Endothelial cell (in vitro differentiated cells): ENCODE results near the gene SMU1. TPM values are rescaled to one million over a fixed set of nuclear protein-coding genes. Genes with fewer than 3 reads are reported as not detected.

Source experiments
- DNase-seq: peaks from one replicate; pipeline ENCODE4 v3.0.0; 2021; ENCODE audit warnings: low spot score
- H3K27ac Mint-ChIP-seq: one replicate; pipeline ENCODE4 v1.8.0; 2021; ENCODE audit warnings: mixed read lengths, inconsistent platforms; ENCODE audit not compliant: unreplicated experiment
- H3K27me3 Mint-ChIP-seq: one replicate; pipeline ENCODE4 v1.8.0; 2021; ENCODE audit warnings: mild to moderate bottlenecking, moderate library complexity, mixed read lengths, inconsistent platforms; ENCODE audit not compliant: unreplicated experiment
- H3K36me3 Mint-ChIP-seq: one replicate; pipeline ENCODE4 v1.8.0; 2021; ENCODE audit warnings: mild to moderate bottlenecking, low read depth, mixed read lengths, inconsistent platforms; ENCODE audit not compliant: unreplicated experiment
- H3K4me1 Mint-ChIP-seq: one replicate; pipeline ENCODE4 v1.8.0; 2021; ENCODE audit warnings: mild to moderate bottlenecking, mixed read lengths, inconsistent platforms; ENCODE audit not compliant: unreplicated experiment
- H3K4me3 Mint-ChIP-seq: one replicate; pipeline ENCODE4 v1.8.0; 2021; ENCODE audit warnings: mild to moderate bottlenecking, mixed read lengths, inconsistent platforms; ENCODE audit not compliant: unreplicated experiment
- H3K9me3 Mint-ChIP-seq: one replicate; pipeline ENCODE4 v1.8.0; 2021; ENCODE audit warnings: mixed read lengths, inconsistent platforms; ENCODE audit not compliant: unreplicated experiment
- CTCF ChIP-seq: fragments of 200-600 bp; sonication (generic); IDR thresholded peaks from one replicate; pipeline ENCODE4 v1.5.0; 2021; ENCODE audit warnings: antibody characterized with exemption; ENCODE audit not compliant: unreplicated experiment
- total RNA-seq: library from RNA; stranded (reverse); fragmentation: NEBNext Ultra II Directional; extraction: Animal tissue kit (Norgen Biotek cat#: 25700); gene quantifications from one replicate; pipeline ENCODE4 v1.2.1, GENCODE V29; 2021; ENCODE audit not compliant: unreplicated experiment

Gene SMU1
- total RNA-seq, 1 donor from 2014 or later: 23.7 TPM

DNA sequence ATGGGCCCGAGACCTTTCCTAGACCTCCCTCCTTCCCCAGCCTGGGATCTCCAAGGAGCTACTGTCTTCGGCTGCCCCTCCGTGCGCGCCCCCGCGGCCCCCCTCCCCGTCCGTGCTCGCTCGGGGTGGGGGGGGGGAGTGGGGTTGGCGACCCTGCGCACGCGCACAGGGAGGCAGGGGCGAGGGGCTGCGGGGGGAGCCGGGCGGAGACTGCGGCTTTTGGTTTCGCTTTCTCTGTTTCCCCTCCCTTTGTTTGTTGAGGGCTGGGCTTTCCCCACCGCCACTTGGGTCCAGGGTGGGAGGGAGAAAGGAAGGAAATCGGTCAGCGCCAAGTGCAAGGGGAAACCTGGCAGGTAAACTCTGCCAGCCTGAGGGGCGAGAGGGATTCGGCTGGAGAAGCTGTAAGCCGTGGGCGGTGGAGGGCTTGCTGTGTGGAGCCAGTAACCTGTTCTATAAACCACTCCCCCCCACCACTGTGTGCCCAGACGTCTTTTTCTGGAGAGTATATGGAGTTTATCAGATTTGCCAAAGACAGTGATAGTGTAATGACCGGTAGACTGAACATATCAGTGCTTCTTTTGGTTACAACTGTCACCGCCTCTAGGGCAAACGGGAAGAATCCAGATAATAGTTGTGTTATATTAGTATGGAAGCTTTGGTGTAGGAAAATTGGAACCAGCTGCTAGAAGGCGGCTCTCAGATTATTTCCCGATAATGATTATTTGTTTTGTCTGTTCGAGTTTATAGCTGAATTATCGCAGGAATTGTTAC lies 50.7 kb downstream of the SMU1 start:
- Mint-ChIP-seq H3K27ac (peak overlapping the region; percentile 91), H3K9me3 (no peaks in the 10 kb centered on the region), H3K36me3 (peaks cover 14% of the 10 kb centered on the region)

GRCh38 chr9:33024966-33025571 lies 51.4 kb downstream of the SMU1 start, which contains the start of gene DNAJA1:
DNAJA1 (plus strand) TSS chr9:33025273; CDS start chr9:33026485, 1,212 bp downstream.
- peak; percentile 98 for DNase-seq
- H3K4me3 Mint-ChIP-seq: peak within 1 kb of the TSS; percentile 96
- peaks cover 13% of the 10 kb centered on the region for H3K27me3 Mint-ChIP-seq
- peak within 1 kb of the TSS; percentile 96 for H3K27ac Mint-ChIP-seq
- peaks cover 22% of the 10 kb centered on the region for H3K4me1 Mint-ChIP-seq
- TF ChIP-seq CTCF: no peak
- no peaks in the 10 kb centered on the region for H3K9me3 Mint-ChIP-seq
- peaks cover 13% of the 10 kb centered on the region for H3K36me3 Mint-ChIP-seq

More for the DNA sequence above, 50.7 kb downstream of the SMU1 start:
- H3K4me3 Mint-ChIP-seq: peak overlapping the region; percentile 96
- TF ChIP-seq CTCF: no peak
- peaks cover 22% of the 10 kb centered on the region for H3K4me1 Mint-ChIP-seq
- DNase-seq: peak; percentile 80
- peaks cover 13% of the 10 kb centered on the region for H3K27me3 Mint-ChIP-seq

- Mint-ChIP-seq H3K27ac (peak overlapping the region; percentile 96), H3K4me1 (peaks cover 22% of the 10 kb centered on the region), H3K27me3 (peaks cover 13% of the 10 kb centered on the region), H3K4me3 (peak overlapping the region; percentile 96), H3K9me3 (no peaks in the 10 kb centered on the region), H3K36me3 (peaks cover 14% of the 10 kb centered on the region)
- no peak for TF ChIP-seq CTCF
- no peak for DNase-seq
Observed at GRCh38 chr9:33024126-33024965, 52.1 kb downstream of the SMU1 start.

GRCh38 chr9:33023661-33024060 lies 52.8 kb downstream of the SMU1 start:
- no peak for DNase-seq
- TF ChIP-seq CTCF: no peak
- H3K9me3 Mint-ChIP-seq: no peaks in the 10 kb centered on the region
- H3K27me3 Mint-ChIP-seq: peaks cover 13% of the 10 kb centered on the region
- peak overlapping the region; percentile 96 for H3K27ac Mint-ChIP-seq
- H3K4me1 Mint-ChIP-seq: peaks cover 22% of the 10 kb centered on the region
- peaks cover 14% of the 10 kb centered on the region for H3K36me3 Mint-ChIP-seq
- H3K4me3 Mint-ChIP-seq: peak overlapping the region; percentile 96
